GM21528 (cell line): Measurements from ENCODE around the gene ZNF501.

ENCODE experiments used
- ATAC-seq: cut with Tn5 transposase; IDR thresholded peaks from one replicate; pipeline ENCODE4 v1.9.1; 2021; ENCODE audit warnings: mild to moderate bottlenecking, moderate library complexity; ENCODE audit not compliant: unreplicated experiment, low FRiP score

ZNF501 gene

DNA sequence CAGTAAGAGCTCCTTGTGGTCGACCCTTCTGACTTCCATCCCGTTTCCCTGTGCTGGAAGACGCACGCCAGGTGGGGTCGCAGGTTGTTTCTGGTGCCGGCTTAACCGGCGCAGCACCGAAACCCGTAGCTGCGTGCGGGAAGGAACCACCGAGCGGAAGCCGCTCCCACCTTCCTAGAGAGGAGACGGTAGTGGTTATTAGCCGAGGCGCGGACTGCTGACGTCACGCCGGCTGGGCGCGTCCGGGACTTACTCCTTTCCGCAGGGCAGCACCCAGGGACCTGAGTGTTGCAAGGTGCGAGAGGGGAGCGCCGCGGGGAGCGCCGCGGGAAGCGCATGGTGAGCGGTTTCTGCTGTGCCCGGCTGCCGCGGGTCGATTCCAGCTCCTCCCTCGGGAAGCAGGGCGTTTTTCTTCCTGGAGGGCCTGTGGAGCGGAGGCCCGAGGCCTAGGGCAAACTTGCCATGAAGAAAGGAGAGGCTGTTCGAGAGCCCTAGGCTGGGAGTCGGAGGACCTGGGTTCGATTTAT, at the start of gene ZNF501:
ZNF501 (plus strand) TSS at position 252 of the 527 bp plus-strand sequence. CDS start 4,787 bp downstream, outside the sequence.
- peak; percentile 82 for ATAC-seq

DNA sequence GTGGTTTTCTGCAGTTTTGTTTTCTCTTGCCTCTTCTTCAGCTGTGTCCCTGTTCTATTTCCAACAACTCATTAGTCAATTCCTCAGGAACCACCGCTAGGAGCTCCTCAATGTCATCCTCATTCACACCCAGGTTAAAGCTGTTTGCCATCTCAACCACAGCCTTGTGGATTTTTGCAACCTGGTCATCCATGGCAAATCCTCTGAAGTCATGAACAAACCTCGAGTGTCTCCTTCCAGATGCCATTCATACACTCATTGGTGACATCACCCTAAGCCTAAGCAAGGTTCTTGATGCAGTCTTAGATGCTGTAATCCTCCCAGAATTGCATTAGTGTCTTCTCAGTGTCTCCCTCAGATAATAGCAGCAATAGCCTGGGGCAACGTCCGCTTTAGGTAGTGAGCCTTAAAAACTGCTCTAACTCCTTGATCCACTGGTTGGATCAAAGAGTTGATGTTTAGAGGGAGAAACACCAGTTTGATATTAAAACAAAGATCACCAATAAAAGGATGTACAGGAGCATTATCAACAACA, 48.4 kb upstream of the ZNF501 start:
- no peak for ATAC-seq

DNA sequence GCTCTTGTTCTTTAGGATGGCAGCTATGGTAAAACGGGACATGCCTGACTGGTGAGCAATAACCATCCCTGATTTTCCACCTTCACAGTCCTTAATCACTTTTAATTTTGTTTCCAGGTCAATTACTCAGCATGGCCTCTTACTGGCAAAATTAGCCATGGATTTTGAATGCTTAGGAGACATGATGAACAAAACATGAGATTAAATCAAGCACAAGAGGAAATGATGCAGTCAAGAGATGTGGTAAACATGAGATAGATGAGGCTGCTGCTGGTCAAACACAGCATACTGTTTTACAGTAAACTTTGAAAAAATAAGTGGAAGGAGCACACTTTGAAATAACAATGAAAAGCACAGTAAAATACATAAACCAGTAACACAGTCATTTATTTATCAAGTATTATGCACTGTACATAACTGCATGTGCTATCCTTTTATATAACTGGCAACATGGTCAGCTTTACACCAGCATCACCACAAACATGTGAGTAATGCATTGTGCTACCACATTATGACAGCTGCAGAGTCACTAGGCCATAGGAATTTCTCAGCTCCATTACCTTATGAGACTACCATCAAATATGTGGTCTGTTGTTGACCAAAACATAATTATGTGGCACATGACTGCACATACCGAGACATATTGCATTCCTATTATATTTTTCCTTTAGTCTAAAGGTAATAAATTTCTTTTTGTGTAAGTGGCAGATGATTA, 47.1 kb upstream of the ZNF501 start:
- no peak for ATAC-seq

DNA sequence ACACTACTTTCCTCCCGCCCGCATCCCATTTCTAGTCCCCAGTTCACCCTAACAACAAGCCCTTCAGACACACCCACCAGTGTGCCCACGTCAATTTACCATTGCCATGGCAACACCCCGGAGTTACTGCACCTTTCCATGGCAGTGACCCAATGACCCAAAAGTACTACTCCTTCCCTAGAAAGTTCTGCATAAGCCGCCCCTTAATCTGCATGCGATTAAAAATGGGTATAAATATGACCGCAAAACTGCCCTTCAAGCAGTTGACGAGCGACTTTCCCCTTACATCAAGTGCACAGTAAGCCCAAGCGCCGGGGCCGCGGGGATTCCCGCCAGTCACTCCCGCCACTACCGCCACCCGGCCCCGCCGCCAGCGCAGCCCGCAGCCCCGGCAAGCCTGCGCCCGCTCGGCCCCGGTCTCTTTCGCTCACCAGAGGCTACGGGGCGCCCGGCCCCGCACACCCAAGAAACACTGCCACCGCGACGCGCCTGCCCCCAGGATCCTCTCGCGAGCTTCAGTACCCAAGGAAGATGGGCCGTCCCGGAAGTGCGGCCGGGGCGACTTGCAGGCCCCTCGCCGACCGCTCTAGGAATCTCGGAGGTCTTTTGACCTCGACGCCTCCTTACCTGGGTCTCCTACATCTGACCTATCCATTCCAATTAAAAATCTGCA, 44.2 kb upstream of the ZNF501 start:
- ATAC-seq, result no peak

DNA sequence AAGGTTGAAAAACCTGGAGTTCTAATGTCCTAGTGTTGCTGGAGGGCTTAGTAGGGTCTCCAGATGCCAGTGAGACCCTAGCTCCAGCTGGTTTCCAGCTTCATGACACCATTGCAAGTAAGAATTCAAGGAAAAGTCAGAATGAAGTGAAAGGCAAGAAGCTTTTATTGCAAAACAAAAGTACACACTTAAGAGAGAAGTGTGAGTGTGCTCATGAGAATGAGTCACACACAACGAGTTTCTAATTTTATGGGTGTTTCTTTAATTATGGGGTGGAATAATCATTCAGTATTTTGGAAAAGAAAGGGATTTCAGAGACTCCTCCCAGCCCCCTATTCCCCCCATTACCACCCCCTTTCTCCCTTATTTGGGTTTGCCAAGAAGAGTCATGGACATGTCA, 41.5 kb upstream of the ZNF501 start:
- no peak for ATAC-seq

DNA sequence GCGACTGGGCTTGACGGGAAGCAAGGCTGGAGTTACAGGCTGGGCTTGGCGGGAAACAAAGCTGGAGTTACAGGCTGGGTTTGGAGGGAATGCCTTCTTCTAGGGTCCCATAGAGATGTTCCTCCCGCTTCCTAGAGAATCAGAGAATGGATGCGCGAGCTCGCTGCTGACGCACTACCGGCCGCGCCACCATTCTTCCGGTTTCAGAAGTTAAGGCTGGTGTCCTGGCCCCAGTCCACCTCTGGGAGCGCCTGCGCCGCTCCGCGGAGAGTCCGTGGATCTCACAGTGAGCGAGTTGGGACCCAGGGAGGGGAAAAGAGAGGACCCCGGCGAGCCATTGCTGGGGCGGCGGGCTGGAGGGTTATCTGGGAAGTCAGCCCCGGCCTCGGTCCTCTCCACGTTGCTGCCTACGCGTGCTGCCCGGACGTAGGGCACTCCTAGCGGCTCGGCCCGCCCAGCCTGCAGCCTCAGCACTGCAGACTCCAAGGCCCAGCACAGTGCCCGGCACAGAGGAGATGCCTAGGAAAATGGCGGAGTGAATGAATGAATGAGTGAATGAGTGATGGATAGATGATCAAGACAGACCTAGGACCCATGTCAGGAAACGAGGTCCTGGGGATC, 16.9 kb upstream of the ZNF501 start, which contains the start of gene ZNF502:
ZNF502 (plus strand) TSS at position 206 of the 621 bp plus-strand sequence. CDS start 7,602 bp downstream, outside the sequence.
- ATAC-seq, result no peak

DNA sequence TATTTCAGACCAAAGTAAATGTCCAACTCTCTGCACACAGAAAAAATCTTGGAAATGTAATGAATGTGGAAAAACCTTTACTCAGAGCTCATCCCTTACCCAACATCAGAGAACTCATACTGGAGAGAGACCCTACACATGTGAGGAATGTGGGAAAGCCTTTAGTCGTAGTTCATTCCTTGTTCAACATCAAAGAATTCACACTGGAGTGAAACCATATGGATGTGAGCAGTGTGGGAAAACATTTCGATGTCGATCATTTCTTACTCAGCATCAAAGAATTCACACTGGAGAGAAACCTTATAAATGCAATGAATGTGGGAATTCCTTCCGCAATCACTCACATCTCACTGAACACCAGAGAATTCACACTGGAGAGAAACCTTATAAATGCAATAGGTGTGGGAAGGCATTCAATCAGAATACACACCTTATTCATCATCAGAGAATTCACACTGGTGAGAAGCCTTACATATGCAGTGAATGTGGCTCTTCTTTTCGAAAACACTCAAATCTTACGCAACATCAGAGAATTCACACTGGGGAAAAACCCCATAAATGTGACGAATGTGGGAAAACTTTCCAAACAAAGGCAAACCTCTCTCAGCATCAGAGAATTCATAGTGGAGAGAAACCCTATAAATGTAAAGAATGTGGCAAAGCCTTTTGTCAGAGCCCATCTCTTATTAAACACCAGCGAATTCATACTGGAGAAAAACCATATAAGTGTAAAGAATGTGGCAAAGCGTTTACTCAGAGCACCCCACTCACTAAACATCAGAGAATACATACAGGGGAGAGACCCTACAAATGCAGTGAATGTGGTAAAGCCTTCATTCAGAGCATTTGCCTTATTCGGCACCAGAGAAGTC, 8.0 kb upstream of the ZNF501 start:
- no peak for ATAC-seq

DNA sequence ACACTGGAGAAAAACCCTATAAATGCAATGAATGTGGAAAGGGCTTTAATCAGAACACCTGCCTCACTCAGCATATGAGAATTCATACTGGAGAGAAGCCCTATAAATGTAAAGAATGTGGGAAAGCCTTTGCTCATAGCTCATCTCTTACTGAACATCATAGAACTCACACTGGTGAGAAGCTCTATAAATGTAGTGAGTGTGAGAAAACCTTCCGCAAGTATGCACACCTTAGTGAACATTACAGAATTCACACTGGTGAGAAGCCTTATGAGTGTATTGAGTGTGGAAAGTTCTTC, 7.4 kb upstream of the ZNF501 start:
- ATAC-seq, result no peak

DNA sequence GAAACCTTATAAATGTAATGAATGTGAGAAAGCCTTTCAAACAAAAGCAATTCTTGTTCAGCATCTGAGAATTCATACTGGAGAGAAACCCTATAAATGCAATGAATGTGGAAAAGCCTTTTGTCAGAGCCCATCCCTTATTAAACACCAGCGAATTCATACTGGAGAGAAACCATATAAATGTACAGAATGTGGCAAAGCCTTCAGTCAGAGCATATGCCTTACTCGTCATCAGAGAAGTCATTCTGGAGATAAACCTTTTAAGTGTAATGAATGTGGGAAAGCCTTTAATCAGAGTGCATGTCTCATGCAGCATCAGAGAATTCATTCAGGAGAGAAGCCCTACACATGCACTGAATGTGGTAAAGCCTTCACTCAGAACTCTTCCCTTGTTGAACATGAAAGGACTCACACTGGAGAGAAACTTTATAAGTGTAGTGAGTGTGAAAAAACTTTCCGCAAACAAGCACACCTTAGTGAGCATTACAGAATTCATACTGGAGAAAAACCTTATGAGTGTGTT, 5.3 kb downstream of the ZNF501 start:
- ATAC-seq, result no peak

DNA sequence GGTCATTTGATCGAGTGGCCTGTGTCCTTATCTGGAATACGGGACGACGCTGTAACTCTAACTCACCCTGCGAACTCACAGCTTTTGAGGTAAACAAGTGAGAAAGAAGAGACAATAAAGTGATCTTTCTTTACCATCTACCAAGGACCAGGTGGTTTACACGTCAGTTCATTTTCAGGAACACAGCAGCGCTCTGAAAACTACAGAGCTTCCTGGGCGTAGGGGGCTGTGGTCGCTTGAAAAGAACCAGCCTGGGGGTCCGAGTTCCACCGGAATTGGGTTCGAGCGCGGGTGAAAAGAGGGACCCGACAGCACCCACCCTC, 31.6 kb downstream of the ZNF501 start:
- no peak for ATAC-seq

DNA sequence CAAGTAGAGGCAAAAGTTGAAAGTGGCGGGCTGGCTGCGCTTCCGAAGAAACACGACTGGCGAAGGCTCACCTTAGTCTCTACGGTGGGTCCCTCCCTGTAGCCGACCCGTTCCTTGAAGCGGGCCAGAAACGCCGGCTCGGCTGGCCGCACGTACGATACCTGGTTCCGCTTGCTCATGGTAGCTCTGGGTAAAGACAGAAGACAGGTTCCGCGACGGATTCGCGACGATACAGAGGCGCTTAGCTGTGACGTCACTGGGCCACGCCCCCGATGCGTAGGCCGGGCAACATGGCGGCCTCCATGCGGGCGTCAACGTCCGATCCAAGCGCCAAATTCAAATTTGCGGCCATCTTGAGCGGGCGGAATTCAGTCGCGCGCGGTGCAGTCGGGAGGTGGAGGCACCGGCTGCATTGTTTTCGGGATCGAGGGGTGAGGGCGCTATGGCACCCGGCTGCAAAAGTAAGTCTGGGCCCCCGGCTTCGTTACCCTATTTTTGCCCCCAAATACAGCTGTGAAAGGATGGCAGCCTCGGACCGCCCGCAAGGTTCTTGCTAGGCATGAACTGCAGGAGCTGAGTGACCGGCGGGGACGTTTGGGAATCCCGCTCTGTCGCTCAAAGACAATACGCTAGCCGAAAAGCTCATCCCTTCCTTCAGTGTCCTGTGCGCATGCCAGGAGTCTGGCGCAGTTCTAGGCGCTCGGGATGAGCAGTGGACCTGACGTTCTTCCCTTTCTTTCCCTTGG, 32.2 kb downstream of the ZNF501 start, which contains the start of the genes KIAA1143 and KIF15:
KIAA1143 (minus strand) TSS at position 196 of the 746 bp plus-strand sequence; CDS start at position 179, 17 bp downstream.
KIF15 (plus strand) TSS at position 371 of the 746 bp plus-strand sequence; CDS start at position 443, 72 bp downstream.
- ATAC-seq, result peak; percentile 89

DNA sequence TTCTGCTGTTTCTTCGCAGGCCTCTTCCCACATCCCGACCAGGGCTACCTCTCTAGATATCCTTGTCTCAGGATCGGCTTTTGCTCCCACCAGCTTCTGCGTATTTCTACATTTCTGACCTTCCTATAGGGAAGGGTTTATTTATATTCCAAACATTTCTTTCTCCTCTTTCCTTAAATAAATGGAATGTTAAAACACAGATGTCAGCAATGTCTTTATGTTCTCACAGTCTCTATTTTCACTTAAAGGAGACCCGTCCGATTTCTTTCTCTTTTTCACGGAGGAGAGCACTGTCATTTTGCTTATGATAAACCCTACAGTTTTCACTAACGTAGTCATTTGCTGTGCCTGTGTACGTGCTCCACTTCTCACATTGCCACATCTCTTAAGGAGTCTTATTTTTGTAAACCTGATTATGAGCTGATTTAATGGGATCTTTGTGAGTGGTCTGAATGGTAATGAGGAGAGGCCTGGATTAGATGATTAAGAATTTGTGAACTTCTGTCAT, 32.8 kb downstream of the ZNF501 start:
- ATAC-seq, result peak; percentile 17

DNA sequence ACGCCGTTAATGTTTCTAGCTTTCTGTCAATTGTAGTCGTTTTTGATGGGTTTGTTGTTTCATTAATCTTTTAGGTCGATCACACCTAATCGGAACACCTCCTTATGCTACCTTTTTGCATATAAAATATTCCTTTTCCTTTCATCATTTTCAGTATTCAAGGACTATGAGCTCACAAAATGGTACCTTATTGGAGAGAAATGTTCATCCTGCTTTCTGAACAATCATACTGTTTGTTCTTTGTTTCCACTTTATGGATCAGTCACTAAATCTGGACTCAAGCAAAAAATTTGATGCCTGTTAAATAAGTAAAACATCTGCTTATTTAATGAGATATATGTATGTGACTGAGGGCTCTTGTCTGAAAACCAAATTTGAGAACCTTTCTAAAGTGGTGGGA, 33.3 kb downstream of the ZNF501 start:
- ATAC-seq, result no peak

DNA sequence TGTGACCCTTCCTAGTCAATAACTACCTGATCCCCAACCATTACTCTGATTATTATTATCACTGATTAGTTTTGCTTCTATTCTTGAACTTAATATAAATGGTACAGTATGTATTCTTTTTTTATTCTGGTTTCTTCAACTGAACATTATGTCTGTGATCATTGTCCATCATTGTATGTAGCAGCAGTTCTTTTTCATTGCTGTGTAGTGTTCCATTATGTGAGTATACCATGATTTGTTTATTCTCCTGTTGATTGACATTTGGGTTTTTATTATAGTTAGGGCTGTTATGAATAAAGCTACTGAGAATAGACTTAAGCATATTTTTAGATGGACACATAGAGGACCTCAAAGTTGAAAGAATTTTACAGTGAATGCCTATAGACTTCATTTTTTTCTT, 34.8 kb downstream of the ZNF501 start:
- ATAC-seq, result no peak

DNA sequence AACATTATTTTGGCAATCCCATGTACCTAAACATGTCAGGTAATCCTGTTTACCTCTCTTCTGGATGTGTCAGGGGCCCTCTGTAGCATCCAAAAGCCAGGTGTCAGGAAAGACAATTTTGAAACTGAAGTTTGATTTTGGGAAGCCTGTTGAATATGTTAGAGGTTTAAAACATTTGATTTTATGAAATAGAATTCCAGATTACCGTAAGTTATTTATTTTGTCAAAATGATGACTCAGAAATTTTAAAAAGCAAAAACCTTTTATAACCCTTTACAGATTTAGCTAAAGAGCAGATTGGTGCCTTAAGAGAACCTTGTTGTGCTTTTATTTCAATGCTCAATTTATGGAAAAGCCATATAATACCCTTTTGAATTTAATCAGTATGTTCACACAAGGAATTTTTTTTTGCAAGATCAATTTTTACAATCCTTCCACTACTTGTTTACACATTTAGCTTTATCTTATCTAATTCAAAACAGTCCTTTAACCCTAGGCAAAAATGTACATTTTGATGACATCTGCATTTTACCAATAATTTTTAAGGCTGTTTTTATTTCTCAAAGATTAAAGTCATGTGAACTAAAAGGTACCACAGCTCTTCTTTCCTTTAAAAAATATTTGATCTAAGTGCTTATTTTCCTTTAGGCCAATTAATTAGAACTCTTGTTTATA, 42.1 kb downstream of the ZNF501 start:
- no peak for ATAC-seq

DNA sequence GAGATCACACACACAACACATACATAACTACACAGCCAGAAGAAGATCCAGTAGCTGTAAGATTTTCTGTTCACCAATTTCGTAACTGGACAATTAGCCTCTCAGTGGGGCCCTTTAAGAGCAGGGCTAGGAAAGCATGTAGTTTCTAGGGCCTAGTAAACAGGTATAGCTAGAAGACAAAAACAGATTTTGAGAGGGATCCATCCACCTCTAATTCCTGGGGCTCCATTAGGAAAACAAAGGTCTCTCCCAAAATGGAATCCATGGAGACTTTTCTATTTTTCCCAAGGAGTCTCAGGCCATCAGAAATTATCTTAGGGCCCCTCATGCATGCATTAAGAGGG, 42.6 kb downstream of the ZNF501 start:
- no peak for ATAC-seq

DNA sequence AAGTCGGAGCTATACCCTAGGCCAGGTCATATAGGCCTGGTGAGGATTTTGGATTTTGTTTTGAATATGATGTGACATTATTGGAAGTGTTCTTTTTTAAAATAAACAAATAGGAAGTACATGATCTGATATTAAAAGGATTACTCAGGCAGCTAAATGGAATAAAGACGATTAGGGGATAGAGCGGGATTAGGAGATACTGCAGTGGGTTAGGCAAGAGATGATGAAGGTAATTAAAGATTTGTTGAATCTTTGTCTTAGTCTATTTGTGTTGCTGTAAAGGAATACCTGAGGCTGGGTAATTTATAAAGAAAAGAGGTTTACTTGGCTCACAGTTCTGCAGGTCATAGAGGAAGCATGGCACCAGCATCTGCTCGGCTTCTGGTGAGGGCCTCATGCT, 53.5 kb downstream of the ZNF501 start:
- ATAC-seq, result no peak
